ENCODE results near the gene ATXN1.

Gene ATXN1

GRCh38 chr6:16595514-16596120 lies 165.6 kb downstream of the ATXN1 start:
- DNase-seq = no peak

- DNase-seq = no peak
These were observed 166.4 kb downstream of the ATXN1 start for GRCh38 chr6:16594849-16595248.

- no peak for DNase-seq
These were observed 168.9 kb downstream of the ATXN1 start for GRCh38 chr6:16592223-16592911.

- DNase-seq = no peak
These were observed 169.7 kb downstream of the ATXN1 start for GRCh38 chr6:16591396-16592222.

- no peak for DNase-seq
These were observed 175.5 kb downstream of the ATXN1 start for GRCh38 chr6:16585805-16586204.

- no peak for DNase-seq
These were observed 178.0 kb downstream of the ATXN1 start for GRCh38 chr6:16583144-16583762.

GRCh38 chr6:16582446-16583143 lies 178.7 kb downstream of the ATXN1 start:
- no peak for DNase-seq

- DNase-seq = no peak
These were observed 182.5 kb downstream of the ATXN1 start for GRCh38 chr6:16578695-16579285.

- DNase-seq = no peak
These were observed 184.6 kb downstream of the ATXN1 start for GRCh38 chr6:16576451-16577368.

GRCh38 chr6:16575655-16576054 lies 185.6 kb downstream of the ATXN1 start:
- no peak for DNase-seq

- peak; percentile 53 for DNase-seq
These were observed 188.3 kb downstream of the ATXN1 start for GRCh38 chr6:16572943-16573342.

- no peak for DNase-seq
These were observed 188.9 kb downstream of the ATXN1 start for GRCh38 chr6:16572317-16572716.

GRCh38 chr6:16570946-16571345 lies 190.3 kb downstream of the ATXN1 start:
- no peak for DNase-seq

GRCh38 chr6:16570221-16570553 lies 191.1 kb downstream of the ATXN1 start:
- no peak for DNase-seq

GRCh38 chr6:16568128-16568527 lies 193.1 kb downstream of the ATXN1 start:
- DNase-seq = no peak

- no peak for DNase-seq
These were observed 194.2 kb downstream of the ATXN1 start for GRCh38 chr6:16567071-16567470.

- DNase-seq = no peak
These were observed 196.8 kb downstream of the ATXN1 start for GRCh38 chr6:16564436-16564835.

GRCh38 chr6:16563628-16564240 lies 197.5 kb downstream of the ATXN1 start:
- DNase-seq = no peak

- DNase-seq = no peak
These were observed 198.8 kb downstream of the ATXN1 start for GRCh38 chr6:16562498-16562897.

- DNase-seq = no peak
These were observed 202.2 kb downstream of the ATXN1 start for GRCh38 chr6:16559071-16559470.

- DNase-seq = peak; percentile 64
These were observed 205.7 kb downstream of the ATXN1 start for GRCh38 chr6:16555550-16555949.

Data from islet precursor cell (in vitro differentiated cells).